Measurements from ENCODE around the gene RAPGEFL1.
"Not testable (repeated sequence)": the region's sequence is repeated elsewhere in the genome, so short reads cannot be mapped to it uniquely, and the experiment has no call there.

The RAPGEFL1 gene

GRCh38 chr17:40174514-40174913 lies 2.8 kb upstream of the RAPGEFL1 start:
- no peak for DNase-seq

GRCh38 chr17:40175928-40176753 lies 1.1 kb upstream of the RAPGEFL1 start:
- DNase-seq, result no peak

DNA sequence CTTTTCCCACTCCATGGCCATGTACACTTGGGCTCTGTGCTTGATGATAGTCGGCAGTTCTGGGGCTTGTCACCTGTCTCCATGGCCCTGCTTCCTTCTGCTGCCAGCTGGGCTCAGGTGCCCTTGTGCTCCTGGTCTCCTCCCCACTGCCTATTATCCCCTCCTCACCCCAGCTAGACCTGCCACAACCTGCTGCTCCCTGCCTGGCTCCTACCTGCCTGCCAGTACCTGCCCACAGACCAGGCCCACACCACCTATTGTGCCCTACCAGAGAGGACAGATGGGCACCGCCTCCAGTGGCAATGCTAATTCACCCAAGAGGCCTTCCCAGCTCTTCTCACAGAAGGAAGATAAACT lies 538 bp upstream of the RAPGEFL1 start:
- DNase-seq, result no peak

- DNase-seq, result no peak
Observed at GRCh38 chr17:40178021-40178601, 841 bp downstream of the RAPGEFL1 start.

DNA sequence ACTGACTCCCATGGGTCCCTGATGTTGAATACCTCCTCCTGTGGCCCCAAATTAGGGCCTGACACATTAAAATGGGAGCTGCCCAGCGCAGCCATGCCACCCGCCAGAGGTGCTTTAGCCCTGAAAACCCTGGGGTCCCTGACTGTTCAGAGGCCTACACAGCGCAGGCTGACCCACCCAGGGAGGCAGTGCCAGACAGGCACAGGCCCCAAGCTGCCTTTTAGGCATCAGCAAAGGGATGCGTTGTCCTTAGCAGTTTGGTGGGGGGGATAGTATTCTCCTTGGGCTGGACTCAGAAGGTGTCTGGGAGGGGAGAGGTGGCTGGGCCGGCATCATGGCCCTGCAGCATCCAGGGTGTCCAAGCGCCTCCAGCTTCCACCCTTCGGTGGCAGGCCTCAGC lies 1.4 kb downstream of the RAPGEFL1 start:
- DNase-seq, result no peak

DNA sequence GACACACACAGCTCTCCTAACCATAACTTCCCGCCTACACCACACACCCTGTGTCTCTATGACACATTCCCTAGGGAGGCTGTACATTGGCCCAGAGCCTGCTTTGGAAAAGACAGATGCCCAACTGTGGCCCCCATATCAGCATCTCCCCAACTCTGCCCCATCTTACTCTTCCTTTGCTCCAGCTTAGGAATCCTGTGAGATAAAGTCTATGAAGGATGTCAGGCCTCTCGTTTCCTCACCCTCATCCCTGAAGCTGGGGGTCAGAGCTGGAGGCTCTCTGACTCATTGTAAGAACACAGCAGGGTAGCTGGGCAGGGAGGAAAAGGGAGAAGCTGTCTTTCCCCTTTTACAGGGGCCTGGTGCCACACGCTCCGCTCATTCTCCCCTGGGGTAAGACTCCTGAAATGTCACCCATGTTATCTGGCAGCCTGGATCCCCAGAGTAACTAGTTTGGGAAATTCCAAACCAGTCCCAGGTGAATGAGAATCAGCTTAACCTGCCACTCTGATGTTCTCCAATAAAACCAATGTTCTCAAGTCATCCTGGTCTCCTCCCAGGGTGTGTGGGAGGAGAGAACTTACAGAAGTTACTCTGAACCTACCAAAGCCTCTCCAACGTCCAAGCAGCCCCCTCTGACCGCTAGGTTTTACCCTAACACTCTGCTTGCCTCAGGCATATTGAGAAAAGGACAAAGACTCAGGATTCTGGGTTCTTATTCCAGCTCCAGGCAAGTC lies 2.8 kb downstream of the RAPGEFL1 start:
- no peak for DNase-seq

DNA sequence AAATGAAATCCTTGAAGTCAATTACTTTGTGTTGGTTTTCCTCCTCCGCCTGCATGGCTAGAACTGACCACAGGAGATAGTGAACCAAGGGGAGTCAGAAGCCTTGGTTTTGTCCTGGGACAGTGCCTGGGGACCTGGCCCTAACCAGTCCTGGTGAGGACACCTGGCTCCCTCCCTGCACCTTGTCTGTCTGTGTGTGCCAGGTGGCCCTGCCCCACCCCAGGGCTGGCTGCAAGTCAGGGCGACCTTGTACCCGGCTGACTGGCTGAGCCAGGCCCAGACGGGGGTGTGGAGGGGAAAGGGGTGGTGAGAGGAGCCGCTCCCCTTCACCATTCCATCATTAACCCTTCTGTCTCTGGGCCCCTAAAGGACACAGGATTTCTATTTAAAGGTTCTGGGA lies 3.4 kb downstream of the RAPGEFL1 start:
- no peak for DNase-seq

DNA sequence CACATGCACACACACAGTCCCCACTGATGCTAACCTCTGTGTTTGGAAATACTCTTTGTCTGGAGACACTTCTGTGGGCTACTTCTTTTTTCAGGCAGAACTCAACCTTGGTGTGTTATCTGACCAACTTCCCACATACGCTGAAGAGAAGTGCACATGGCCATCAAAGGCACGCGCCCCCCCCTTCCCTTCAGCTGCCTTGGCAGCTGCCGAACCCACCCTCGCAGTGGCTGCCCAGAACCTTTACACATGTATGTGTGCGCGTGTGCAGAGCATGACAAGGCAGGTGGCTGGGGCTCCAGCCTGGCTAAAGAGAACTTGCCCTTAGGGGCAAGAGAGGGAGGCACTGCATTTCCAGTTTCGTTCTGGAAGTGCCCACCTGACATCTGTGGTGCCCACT lies 3.9 kb downstream of the RAPGEFL1 start:
- DNase-seq, result no peak

GRCh38 chr17:40182606-40183005 lies 5.3 kb downstream of the RAPGEFL1 start:
- DNase-seq, result no peak

DNA sequence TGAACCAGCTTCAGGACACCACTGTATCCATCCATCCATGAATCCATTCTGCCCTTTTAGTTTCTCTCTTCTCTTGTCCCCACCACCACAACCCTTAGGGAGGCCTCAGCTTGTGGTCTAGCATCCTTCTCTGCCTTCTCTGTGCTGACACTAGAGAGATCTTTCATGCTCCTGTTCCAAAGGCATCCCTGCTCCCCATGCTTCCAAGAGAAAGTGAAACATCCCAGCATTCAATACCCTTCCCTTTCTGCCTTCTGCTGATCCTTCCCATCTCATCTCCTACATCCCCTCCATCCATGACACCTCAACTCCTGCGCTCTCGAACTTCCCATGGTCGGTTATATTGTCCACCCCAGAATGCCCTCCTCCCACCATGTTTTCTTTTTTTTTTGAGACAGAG lies 10.0 kb downstream of the RAPGEFL1 start:
- DNase-seq, result no peak

GRCh38 chr17:40188694-40189093 lies 11.4 kb downstream of the RAPGEFL1 start:
- DNase-seq, result no peak

DNA sequence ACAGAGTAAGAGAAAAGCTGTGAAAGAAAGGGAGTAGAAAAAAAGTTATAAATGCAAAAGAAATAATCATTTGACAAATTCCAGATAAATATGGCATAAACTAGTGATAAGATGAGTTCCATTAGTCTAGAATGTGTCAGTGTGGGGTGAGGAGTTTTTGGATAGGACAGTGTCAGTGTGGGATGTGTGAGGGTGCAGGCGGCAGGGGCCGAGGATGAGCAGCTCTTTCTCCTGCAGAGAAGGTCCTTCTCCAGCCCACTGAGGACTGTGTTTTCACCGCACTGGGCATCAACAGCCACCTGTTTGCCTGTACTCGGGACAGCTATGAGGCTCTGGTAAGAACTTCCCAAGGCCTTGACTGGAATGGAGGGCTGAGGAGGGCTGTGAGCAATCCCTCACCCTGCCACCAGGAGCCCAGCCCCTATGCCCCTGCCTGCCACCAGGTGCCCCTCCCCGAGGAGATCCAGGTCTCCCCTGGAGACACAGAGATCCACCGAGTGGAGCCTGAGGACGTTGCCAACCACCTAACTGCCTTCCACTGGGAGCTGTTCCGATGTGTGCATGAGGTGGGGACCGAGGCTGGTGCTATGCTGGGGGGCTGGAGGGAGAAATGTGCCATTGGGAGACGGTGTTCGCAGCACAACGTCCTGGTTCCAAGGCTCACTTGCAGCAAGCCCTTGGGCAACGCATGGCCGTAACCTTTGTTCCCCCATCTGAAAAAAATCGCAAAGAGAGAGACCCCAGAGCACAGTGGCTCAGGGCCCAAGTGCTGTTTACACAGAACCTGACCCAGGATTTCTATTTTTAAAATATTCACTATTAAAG lies 13.1 kb downstream of the RAPGEFL1 start:
- no peak for DNase-seq

GRCh38 chr17:40191237-40192208 lies 14.3 kb downstream of the RAPGEFL1 start:
- peak; percentile 36 for DNase-seq

DNA sequence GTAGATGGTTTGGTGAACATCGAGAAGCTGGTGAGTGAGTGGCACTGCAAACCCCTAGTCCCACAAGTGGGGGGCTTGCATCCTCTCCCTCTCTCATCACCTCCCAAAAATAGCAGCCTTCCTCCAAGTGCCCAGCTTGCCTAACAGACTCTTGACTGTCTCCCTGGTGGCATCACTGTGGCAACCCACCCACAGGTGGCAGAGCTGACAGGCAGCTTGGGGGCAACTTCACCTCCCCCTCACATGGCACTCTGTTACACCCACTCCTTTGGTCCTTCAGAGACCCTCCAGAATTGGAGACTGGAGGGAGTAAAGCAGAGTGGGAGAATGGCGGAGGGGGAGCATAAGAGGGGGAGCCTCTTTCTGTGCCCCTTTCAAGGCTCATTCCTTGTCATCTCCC lies 15.7 kb downstream of the RAPGEFL1 start:
- DNase-seq, result no peak

GRCh38 chr17:40194821-40195220 lies 17.6 kb downstream of the RAPGEFL1 start:
- no peak for DNase-seq

DNA sequence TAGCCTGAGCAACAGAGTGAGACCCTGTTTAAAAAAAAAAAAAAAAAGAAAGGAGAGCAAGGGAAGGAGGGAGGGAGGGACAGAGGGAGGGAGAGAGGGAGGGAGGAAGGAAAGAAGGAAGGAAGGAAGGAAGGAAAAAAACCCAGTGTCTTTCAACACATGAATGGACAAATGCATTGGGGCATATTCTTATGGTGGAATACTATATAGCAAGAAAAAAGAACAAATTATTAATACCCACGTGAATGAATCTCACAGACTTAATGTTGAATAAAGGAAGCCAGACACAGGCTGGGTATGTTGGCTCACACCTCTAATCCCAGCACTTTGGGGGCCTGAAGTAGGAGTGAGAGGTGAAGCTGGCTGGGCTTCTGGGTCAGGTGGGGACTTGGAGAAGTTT lies 20.3 kb downstream of the RAPGEFL1 start:
- no peak for DNase-seq

DNA sequence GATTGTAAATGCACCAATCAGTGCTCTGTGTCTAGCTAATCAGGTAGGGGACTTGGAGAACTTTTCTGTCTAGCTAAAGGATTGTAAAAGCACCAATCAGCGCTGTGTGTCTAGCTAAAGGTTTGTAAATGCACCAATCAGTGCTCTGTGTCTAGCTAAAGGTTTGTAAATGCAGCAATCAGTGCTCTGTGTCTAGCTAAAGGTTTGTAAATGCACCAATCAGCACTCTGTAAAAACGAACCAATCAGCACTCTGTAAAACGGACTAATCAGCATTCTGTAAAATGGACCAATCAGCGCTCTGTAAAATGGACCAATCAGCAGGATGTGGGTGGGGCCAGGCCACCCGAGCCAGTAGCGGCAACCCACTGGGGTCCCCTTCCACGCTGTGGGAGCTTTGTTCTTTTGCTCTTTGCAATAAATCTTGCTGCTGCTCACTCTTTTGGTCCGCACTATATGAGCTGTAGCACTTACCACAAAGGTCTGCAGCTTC lies 20.7 kb downstream of the RAPGEFL1 start:
- DNase-seq, result not testable (repeated sequence)

DNA sequence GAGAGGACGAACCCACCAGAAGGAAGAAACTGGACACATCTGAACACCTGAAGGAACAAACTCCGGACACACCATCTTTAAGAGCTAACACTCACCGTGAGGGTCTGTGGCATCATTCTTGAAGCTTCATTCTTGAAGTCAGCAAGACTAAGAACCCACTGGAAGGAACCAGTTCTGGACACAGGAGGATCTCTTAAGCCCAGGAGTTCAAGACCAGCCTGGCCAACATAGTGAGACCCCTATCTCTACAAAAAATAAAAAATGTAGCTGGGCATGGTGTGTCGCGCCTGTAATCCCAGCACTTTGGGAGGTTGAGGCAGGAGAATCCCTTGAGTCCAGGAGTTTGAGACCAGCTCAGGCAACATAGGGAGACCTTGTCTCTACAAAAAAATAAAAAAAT lies 21.3 kb downstream of the RAPGEFL1 start:
- no peak for DNase-seq

DNA sequence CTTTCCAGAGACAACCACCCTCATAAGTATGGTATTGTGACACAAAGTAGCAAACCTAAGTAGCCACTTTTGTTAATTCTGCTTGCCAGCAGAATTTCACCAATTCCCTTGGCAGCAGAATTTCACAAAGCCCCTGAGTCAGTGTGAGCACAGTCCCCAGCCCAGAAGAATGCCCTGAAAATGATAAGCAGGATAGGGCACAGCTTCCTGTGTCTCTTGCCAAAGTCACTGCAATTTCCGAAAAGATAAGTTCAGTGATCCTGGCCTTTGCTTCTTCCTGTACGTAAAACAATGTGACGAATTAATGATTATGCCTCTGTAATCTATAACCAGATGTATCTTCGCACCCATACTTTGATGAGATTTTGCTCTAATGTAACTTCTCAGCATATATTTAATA lies 25.9 kb downstream of the RAPGEFL1 start:
- DNase-seq, result no peak

GRCh38 chr17:40206193-40206592 lies 28.9 kb downstream of the RAPGEFL1 start:
- DNase-seq, result not testable (repeated sequence)

GRCh38 chr17:40209404-40210093 lies 32.3 kb downstream of the RAPGEFL1 start:
- no peak for DNase-seq
